GM23338 (cell line): ENCODE measurements around the gene CLP1.

ENCODE experiments used
- CREB1 ChIP-seq: fragments of 250-450 bp; sonication (Bioruptor Pico); IDR thresholded peaks from 2 replicates; pipeline ENCODE4 v1.5.0; 2020; ENCODE audit warnings: low read depth, mild to moderate bottlenecking, moderate library complexity
- CTCF ChIP-seq, 2 experiments: fragments of 200-600 bp in 1 of 2; sonication (generic) in 1 of 2; conservative IDR thresholded peaks; 2 replicates each; pipeline versions ENCODE4 v1.5.1 to v1.6.1; 2016 to 2017; ENCODE audit warnings: antibody characterized with exemption in 2 of 2, low read depth in 2 of 2, mild to moderate bottlenecking in 2 of 2, moderate library complexity in 1 of 2
- EZH2 ChIP-seq: fragments of 200-600 bp; sonication (generic); IDR thresholded peaks from one replicate; pipeline ENCODE4 v1.8.0; 2017; ENCODE audit warnings: antibody characterized with exemption, mild to moderate bottlenecking, low read depth; ENCODE audit not compliant: unreplicated experiment
- EZH2phosphoT487 ChIP-seq: fragments of 200-600 bp; sonication (generic); IDR thresholded peaks from one replicate; pipeline ENCODE4 v1.8.1; 2018; ENCODE audit warnings: antibody characterized with exemption; ENCODE audit not compliant: unreplicated experiment
- JUNB ChIP-seq: IDR thresholded peaks from one replicate; pipeline ENCODE4 v1.6.1; 2016; ENCODE audit warnings: antibody characterized with exemption; ENCODE audit not compliant: unreplicated experiment
- NANOG ChIP-seq: IDR thresholded peaks from 2 replicates; pipeline ENCODE4 v1.6.1; 2016; ENCODE audit warnings: antibody characterized with exemption, borderline replicate concordance
- POLR2AphosphoS5 ChIP-seq: IDR thresholded peaks from 2 replicates; pipeline ENCODE4 v1.6.1; 2016; ENCODE audit warnings: antibody characterized with exemption, low read depth
- REST ChIP-seq: IDR thresholded peaks from one replicate; pipeline ENCODE4 v1.6.1; 2018; ENCODE audit warnings: antibody characterized with exemption; ENCODE audit not compliant: unreplicated experiment
- STAT1 ChIP-seq: IDR thresholded peaks from one replicate; pipeline ENCODE4 v1.6.1; 2016; ENCODE audit warnings: antibody characterized with exemption; ENCODE audit not compliant: unreplicated experiment
- ZNF114 ChIP-seq: fragments of 250-450 bp; sonication (Bioruptor Pico); IDR thresholded peaks from 2 replicates; pipeline ENCODE4 v1.5.0; 2020; ENCODE audit warnings: mild to moderate bottlenecking, moderate library complexity
- ZNF331 ChIP-seq: fragments of 250-450 bp; sonication (Bioruptor Pico); IDR thresholded peaks from 2 replicates; pipeline ENCODE4 v1.5.0; 2020; ENCODE audit warnings: low read depth, mild to moderate bottlenecking, moderate library complexity
- ZNF462 ChIP-seq: fragments of 250-450 bp; sonication (Bioruptor Pico); IDR thresholded peaks from 2 replicates; pipeline ENCODE4 v1.5.0; 2020; ENCODE audit warnings: mild to moderate bottlenecking, moderate library complexity
- TF ChIP-seq, protein P1 (sequence below): IDR thresholded peaks from 2 replicates; pipeline ENCODE4 v1.6.1; 2016; ENCODE audit warnings: antibody characterized with exemption

DNA sequence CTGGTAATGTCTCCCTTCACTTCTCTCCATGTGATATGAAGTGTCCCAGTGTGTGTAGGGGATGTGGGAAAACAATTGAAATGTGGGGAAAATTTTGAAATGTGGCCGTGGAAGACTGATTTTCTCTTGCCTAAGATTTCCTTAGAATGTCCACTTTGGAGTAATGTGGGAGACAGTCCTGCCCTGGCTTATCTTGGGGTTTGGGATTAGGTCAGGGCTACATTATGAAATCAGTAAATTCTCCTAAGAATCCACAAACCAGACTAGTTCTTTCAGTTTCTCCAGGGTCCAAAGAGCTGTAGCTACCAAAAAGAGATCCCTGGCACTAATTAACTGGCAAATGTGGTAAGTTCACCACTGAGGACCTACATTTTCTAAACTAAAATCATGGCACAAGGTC is 30.7 kb upstream of the CLP1 start:
- TF ChIP-seq CTCF (conservative IDR thresholded peaks at IDR 0.05; ENCODE audit: low read depth in 2 of 2) (no peak), CREB1 (CRISPR knock-in tag) (no peak), POLR2AphosphoS5 (no peak), ZNF331 (CRISPR knock-in tag) (no peak), EZH2phosphoT487 (no peak), EZH2 (no peak), STAT1 (no peak), JUNB (no peak), REST (no peak), NANOG (no peak), ZNF114 (CRISPR knock-in tag) (no peak), ZNF462 (no peak)
- TF ChIP-seq, protein P1, sequence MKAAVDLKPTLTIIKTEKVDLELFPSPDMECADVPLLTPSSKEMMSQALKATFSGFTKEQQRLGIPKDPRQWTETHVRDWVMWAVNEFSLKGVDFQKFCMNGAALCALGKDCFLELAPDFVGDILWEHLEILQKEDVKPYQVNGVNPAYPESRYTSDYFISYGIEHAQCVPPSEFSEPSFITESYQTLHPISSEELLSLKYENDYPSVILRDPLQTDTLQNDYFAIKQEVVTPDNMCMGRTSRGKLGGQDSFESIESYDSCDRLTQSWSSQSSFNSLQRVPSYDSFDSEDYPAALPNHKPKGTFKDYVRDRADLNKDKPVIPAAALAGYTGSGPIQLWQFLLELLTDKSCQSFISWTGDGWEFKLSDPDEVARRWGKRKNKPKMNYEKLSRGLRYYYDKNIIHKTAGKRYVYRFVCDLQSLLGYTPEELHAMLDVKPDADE: no peak
